Bronchial epithelial cell (primary cell): ENCODE results near the gene TBC1D22A. TPM values are rescaled to one million over a fixed set of nuclear protein-coding genes. Genes with fewer than 3 reads are reported as not detected.

Source experiments
- DNase-seq: peaks from one replicate; pipeline ENCODE4 v3.0.0-alpha.2; 2010; ENCODE audit warnings: low read depth
- FAIRE-seq: peaks from 2 replicates; lab custom pipeline; 2011; peaks lifted over from hg19 to GRCh38; lab: Jason Lieb, UNC
- H3K27me3 ChIP-seq: 2 replicates; pipeline ENCODE4 v1.5.1; 2011; ENCODE audit warnings: low read length; ENCODE audit not compliant: control insufficient read depth, insufficient read depth
- H3K36me3 ChIP-seq: 2 replicates; pipeline ENCODE4 v1.5.1; 2011; ENCODE audit warnings: low read length; ENCODE audit not compliant: control insufficient read depth, insufficient read depth
- H3K4me3 ChIP-seq: 2 replicates; pipeline ENCODE4 v1.5.1; 2011; ENCODE audit warnings: mild to moderate bottlenecking, low read depth, low read length, control low read depth
- CTCF ChIP-seq: IDR thresholded peaks from 2 replicates; pipeline ENCODE4 v1.5.1; 2011; ENCODE audit warnings: mild to moderate bottlenecking, moderate library complexity, low read length, control low read depth, inconsistent platforms; ENCODE audit not compliant: insufficient read depth, severe bottlenecking
- total RNA-seq: library from RNA; depleted of rRNA; stranded (reverse); fragments of >200 nt; gene quantifications from 2 replicates; pipeline ENCODE4 v1.2.1, GENCODE V29; 2014

The TBC1D22A gene
- total RNA-seq, 1 donor from 2014 or later = 10.0 TPM

GRCh38 chr22:46858181-46858771 is 95.8 kb downstream of the TBC1D22A start:
- TF ChIP-seq CTCF = no peak
- no peak for FAIRE-seq
- Histone ChIP-seq H3K27me3 (no peaks in the 10 kb centered on the region), H3K4me3 (no peak overlapping the region), H3K36me3 (no peaks in the 10 kb centered on the region)
- no peak for DNase-seq

GRCh38 chr22:46860562-46860961 is 98.1 kb downstream of the TBC1D22A start:
- no peak for TF ChIP-seq CTCF
- FAIRE-seq (no peak), DNase-seq (no peak)

GRCh38 chr22:46861468-46862367 is 99.3 kb downstream of the TBC1D22A start:
- H3K4me3 ChIP-seq = no peak overlapping the region
- FAIRE-seq = no peak
- no peaks in the 10 kb centered on the region for H3K27me3 ChIP-seq
- no peaks in the 10 kb centered on the region for H3K36me3 ChIP-seq
- DNase-seq = no peak
- TF ChIP-seq CTCF = no peak

More at GRCh38 chr22:46860562-46860961, 98.1 kb downstream of the TBC1D22A start:
- H3K36me3 ChIP-seq = no peaks in the 10 kb centered on the region
- H3K27me3 ChIP-seq = no peaks in the 10 kb centered on the region
- H3K4me3 ChIP-seq = no peak overlapping the region

GRCh38 chr22:46862418-46863324 is 100.2 kb downstream of the TBC1D22A start:
- Histone ChIP-seq H3K4me3 (no peak overlapping the region), H3K36me3 (no peaks in the 10 kb centered on the region), H3K27me3 (no peaks in the 10 kb centered on the region)
- FAIRE-seq = no peak
- no peak for DNase-seq
- TF ChIP-seq CTCF = no peak

- TF ChIP-seq CTCF = no peak
- Histone ChIP-seq H3K36me3 (no peaks in the 10 kb centered on the region), H3K4me3 (no peak overlapping the region), H3K27me3 (no peaks in the 10 kb centered on the region)
- no peak for DNase-seq
- FAIRE-seq = no peak
These were observed 101.3 kb downstream of the TBC1D22A start for GRCh38 chr22:46863794-46864193.
